ENCODE results near the gene TCF19.
A peak's percentile ranks its signal among the peaks of the same experiment; 100 is the strongest.

Gene TCF19

DNA sequence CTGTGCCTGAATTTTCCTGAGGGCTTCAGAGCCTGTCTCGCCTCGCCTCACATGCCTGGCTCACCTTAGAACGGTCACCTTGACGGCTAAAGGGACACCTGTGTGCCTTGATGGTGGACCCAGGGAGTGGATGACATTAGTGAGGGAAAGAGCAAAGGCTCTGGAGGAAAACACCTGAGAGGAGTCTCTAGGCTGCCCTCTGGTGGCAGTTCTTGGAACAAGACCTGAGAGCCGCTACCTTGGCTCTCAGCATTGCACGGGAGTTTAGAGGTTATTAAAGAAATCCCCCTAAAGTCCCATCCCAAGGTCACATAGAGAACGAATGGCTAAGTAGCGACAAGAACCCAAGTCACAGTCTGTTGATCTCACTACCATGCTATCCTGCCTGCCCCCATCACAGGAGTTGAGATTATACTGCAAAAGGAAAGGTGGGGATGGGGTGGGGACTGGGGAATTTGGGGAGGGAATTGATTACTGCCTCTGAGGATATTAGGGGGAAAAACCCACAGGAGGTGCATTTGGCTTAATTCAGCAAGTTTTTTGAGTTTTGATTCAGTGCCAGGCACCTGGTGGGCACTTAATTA lies 30.2 kb upstream of the TCF19 start:
- FAIRE-seq = no peak
- peak; percentile 66 for DNase-seq (ENCODE audit: low spot score)

GRCh38 chr6:31129130-31129529 lies 29.3 kb upstream of the TCF19 start:
- no peak for DNase-seq (ENCODE audit: low spot score)
- FAIRE-seq = no peak

GRCh38 chr6:31130751-31131150 lies 27.6 kb upstream of the TCF19 start:
- DNase-seq (ENCODE audit: low spot score) = no peak
- no peak for FAIRE-seq

DNA sequence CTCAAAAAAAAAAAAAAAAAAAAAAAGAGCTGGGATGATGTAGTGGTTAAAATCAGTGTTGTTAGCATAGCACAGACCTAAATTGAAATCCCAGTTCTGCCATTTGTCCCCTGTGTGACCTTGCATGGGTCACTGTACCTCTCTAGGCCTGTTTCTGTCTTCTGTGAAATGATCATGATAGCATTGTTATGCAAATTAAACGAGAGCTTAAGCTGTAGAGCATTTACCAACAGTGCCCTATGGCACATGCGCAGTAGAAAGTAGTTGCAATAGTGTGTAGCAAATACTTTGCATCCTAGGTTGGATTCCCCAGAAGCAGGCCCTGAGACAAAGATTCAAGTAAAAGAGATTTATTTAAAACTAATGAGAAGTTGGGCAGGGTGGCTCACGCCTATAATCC lies 26.8 kb upstream of the TCF19 start:
- DNase-seq (ENCODE audit: low spot score) (no peak), FAIRE-seq (no peak)

DNA sequence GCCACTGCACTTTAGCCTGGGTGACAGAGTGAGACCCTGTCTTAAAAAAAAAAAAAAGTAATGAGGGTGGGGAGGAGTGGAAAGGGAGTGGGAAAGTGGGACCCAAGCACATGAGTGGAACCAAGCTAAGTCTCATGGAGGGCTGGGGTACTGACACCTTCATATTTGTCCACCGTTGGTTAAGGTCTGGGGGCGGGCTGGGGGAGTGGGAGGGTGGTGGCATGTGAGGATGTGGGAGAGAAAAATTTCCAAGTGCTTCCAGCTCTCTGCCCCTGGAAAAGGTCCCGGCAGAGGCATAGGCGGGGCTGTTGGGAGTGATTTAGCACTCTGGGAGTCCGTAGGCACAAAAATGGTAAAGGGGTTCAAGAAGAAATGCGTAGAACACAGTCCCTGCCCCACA lies 25.6 kb upstream of the TCF19 start:
- DNase-seq (ENCODE audit: low spot score) = no peak
- FAIRE-seq = no peak

- FAIRE-seq = no peak
These were observed 22.7 kb upstream of the TCF19 start for GRCh38 chr6:31135710-31136109.

GRCh38 chr6:31138982-31139381 lies 19.4 kb upstream of the TCF19 start, which contains the start of gene PSORS1C2:
Gene PSORS1C2 (minus strand): TSS chr6:31139066. CDS start chr6:31139026, 40 bp downstream.
- FAIRE-seq (no peak), DNase-seq (ENCODE audit: low spot score) (no peak)

More at GRCh38 chr6:31135710-31136109, 22.7 kb upstream of the TCF19 start:
- DNase-seq (ENCODE audit: low spot score) = no peak

DNA sequence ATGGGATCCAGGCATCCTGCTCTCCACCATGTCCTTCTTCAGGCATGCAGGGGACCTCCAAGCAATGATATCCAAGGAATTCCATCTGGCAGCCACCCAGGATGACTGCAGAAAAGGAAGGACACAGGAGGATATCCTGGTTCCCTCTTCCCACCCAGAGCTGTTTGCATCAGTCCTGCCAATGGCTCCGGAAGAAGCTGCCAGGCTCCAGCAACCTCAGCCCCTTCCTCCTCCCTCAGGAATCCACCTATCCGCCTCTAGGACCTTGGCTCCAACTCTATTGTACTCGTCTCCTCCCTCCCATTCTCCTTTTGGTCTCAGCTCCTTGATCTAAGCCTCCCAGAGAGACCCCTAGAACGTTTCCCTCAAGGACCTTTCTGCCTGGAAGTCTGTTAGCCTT lies 18.8 kb upstream of the TCF19 start:
- FAIRE-seq = no peak
- peak; percentile 56 for DNase-seq (ENCODE audit: low spot score)

- no peak for DNase-seq (ENCODE audit: low spot score)
- no peak for FAIRE-seq
These were observed 17.7 kb upstream of the TCF19 start for GRCh38 chr6:31140643-31141042.

DNA sequence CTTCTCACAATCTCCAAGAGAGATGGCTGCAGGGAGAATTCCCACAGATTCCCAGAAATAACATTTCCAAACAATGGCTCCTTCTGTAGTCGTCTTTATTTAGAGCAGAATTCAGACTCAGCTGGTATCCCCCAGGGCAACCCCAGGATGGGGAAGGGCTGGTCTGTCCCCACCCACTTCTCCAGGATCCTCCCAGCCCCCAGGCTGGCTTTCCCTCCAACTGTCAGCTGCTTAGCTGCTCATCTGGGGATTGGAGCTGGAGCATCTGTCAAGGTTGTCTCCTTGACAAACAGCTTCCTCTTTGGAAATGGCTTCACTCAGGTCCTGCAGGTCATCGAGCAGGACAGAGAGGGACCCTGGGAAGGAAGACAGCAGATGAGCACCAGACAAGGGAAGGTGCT lies 16.0 kb upstream of the TCF19 start:
- no peak for DNase-seq (ENCODE audit: low spot score)
- FAIRE-seq = no peak

GRCh38 chr6:31143148-31143547 lies 15.2 kb upstream of the TCF19 start:
- DNase-seq (ENCODE audit: low spot score) (peak; percentile 42), FAIRE-seq (no peak)

- FAIRE-seq (no peak), DNase-seq (ENCODE audit: low spot score) (no peak)
These were observed 14.0 kb upstream of the TCF19 start for GRCh38 chr6:31144296-31144969.

GRCh38 chr6:31144970-31145340 lies 13.4 kb upstream of the TCF19 start:
- no peak for FAIRE-seq
- DNase-seq (ENCODE audit: low spot score) = no peak

GRCh38 chr6:31145386-31145785 lies 13.0 kb upstream of the TCF19 start:
- DNase-seq (ENCODE audit: low spot score) (no peak), FAIRE-seq (no peak)

DNA sequence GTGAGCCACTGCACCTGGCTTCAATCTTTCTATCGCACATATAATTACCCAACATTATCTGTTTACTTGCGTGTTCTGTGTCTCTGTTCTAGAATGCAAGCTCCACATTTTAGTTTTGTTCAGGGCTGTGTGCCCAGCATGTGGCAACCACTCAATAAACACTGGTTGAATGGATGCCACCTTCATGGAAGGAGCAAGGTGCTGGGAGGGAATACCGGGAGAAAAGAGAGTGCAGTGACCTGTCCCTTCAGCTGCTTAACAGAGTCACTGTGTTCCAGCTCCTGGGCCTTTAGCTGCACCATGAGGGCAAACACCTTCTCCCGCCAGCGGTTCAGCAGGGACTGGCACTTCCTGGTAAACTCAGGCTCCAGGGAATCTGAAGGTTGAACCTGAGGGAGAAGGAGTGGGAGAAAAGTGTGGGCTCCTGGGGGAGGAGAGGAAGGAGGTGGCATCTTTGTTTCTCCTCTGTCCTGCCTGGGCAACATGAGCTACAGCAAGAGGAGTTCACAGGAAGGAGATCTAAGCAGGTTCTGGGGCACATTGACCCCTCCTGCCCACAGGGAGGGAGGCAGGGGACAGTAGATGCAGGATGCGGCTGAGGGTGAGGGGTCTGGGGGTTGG lies 8.5 kb upstream of the TCF19 start:
- no peak for DNase-seq (ENCODE audit: low spot score)
- FAIRE-seq = no peak

GRCh38 chr6:31152781-31153180 lies 5.6 kb upstream of the TCF19 start:
- FAIRE-seq (no peak), DNase-seq (ENCODE audit: low spot score) (no peak)

DNA sequence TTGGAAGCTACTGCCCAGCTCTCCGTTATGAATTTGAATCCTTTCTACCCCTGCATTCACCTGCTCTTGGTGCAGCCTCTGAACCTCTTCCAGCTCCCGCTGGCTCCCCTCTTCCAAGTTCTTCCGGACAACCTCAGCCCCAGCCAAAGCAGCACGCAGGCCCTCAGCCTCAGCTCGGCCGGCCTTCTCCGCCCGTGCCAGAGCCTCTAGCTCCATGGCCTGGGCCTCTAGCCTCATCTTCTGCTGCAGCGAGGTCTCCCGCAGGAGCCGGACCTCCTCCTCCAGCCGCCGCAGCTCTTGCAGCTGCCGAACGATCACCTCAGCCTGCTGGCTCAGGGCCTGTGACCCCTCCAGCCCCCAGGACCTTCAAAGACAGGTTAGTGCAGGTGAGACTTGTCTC lies 4.0 kb upstream of the TCF19 start:
- FAIRE-seq (no peak), DNase-seq (ENCODE audit: low spot score) (no peak)

DNA sequence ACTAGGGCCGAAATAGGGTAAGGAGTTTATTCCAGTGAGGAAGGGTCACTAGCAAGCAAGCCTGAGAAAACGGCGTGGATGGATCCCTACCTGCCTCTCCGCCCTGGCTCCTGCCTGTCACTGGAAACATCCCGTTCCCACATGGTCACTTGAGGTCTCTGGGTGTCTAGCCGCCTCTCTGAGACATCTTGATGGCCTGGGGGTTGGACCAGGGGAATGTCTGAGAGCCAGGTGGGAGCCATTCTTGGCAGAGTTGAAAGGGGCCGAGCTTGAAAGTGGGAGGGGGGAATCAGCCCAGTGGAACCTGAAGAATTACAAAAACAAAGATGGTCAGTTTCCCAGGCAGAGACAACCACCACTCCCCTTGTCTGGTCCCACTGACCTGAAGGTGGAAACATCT lies 1.7 kb upstream of the TCF19 start:
- no peak for DNase-seq (ENCODE audit: low spot score)
- no peak for FAIRE-seq

GRCh38 chr6:31157513-31158139 lies 763 bp upstream of the TCF19 start, which contains the start of gene CCHCR1:
Gene CCHCR1 (minus strand): TSS chr6:31157802. CDS start chr6:31157600, 202 bp downstream.
- FAIRE-seq = no peak
- DNase-seq (ENCODE audit: low spot score) = no peak

GRCh38 chr6:31158863-31159855 lies 770 bp downstream of the TCF19 start:
- FAIRE-seq (peak; percentile 23), DNase-seq (ENCODE audit: low spot score) (peak; percentile 62)
